ENCODE measurements around the gene PAX2. TPM values are rescaled to one million over a fixed set of nuclear protein-coding genes. Genes with fewer than 3 reads are reported as not detected.

PAX2 gene
- total and polyA plus RNA-seq, 12 donors: 0.07 to 0.25 (median 0.10) TPM; not detected in 8

- peak overlapping the region in 1 of 4 donors; percentile 52 for H3K4me3 ChIP-seq
- 3 to 17% (median 12%) methylated on average over 21 to 69 of the region's 69 CpGs for WGBS, 4 donors
- peaks cover 63% of the 10 kb centered on the region for H3K27me3 ChIP-seq
- TF ChIP-seq CTCF (IDR thresholded peaks at IDR 0.05): no peak
- no peak for TF ChIP-seq POLR2A (IDR thresholded peaks at IDR 0.05)
- H3K27ac ChIP-seq: no peak overlapping the region
- intact Hi-C loops (cut with DNase I): no loop called here
- no peaks in the 10 kb centered on the region for H3K9me3 ChIP-seq (replicated peaks in 1 of 3)
- peak in 4 of 7 donors; percentile 23 to 52 (median 34) for DNase-seq
- no peaks in the 10 kb centered on the region for H3K36me3 ChIP-seq (replicated peaks in 1 of 2)
- peaks cover 19 to 30% of the 10 kb centered on the region in 2 donors for H3K4me1 ChIP-seq (replicated peaks in 1 of 2)
Observed at GRCh38 chr10:100827819-100828737, 82.7 kb downstream of the PAX2 start.

- WGBS, 4 donors: 7 to 19% (median 14%) methylated on average over 5 to 20 of the region's 20 CpGs
- no peaks in the 10 kb centered on the region for H3K36me3 ChIP-seq (replicated peaks in 1 of 2)
- no peak overlapping the region for H3K27ac ChIP-seq
- no peaks in the 10 kb centered on the region for H3K9me3 ChIP-seq (replicated peaks in 1 of 3)
- peak in 2 of 7 donors; percentile 4 to 35 for DNase-seq
- H3K4me3 ChIP-seq: peak overlapping the region in 2 of 4 donors; percentile 8 to 52
- peaks cover 19 to 30% of the 10 kb centered on the region in 2 donors for H3K4me1 ChIP-seq (replicated peaks in 1 of 2)
- peaks cover 63% of the 10 kb centered on the region for H3K27me3 ChIP-seq
- intact Hi-C loops (cut with DNase I): no loop called here
- TF ChIP-seq POLR2A (IDR thresholded peaks at IDR 0.05): no peak
- TF ChIP-seq CTCF (IDR thresholded peaks at IDR 0.05): no peak
Observed at GRCh38 chr10:100828738-100829096, 83.3 kb downstream of the PAX2 start.

- H3K27me3 ChIP-seq: peaks cover 63% of the 10 kb centered on the region
- WGBS, 4 donors: 17 to 26% (median 21%) methylated on average over 58 of the region's 58 CpGs
- intact Hi-C loops (cut with DNase I): no loop called here
- H3K27ac ChIP-seq: no peak overlapping the region
- DNase-seq: peak in 1 of 7 donors; percentile 33
- peak overlapping the region in 2 of 4 donors; percentile 8 to 52 for H3K4me3 ChIP-seq
- no peaks in the 10 kb centered on the region for H3K36me3 ChIP-seq (replicated peaks in 1 of 2)
- H3K4me1 ChIP-seq (replicated peaks in 1 of 2): peaks cover 19 to 30% of the 10 kb centered on the region in 2 donors
- TF ChIP-seq POLR2A (IDR thresholded peaks at IDR 0.05) (no peak), CTCF (IDR thresholded peaks at IDR 0.05) (no peak)
- no peaks in the 10 kb centered on the region for H3K9me3 ChIP-seq (replicated peaks in 1 of 3)
Observed at GRCh38 chr10:100829097-100829870, 83.9 kb downstream of the PAX2 start.

Measured in adrenal gland (tissue), 12 donors.